ENCODE data around the gene ZNF90. TPM values are rescaled to one million over a fixed set of nuclear protein-coding genes. Genes with fewer than 3 reads are reported as not detected.
"Not testable (repeated sequence)": the region's sequence is repeated elsewhere in the genome, so short reads cannot be mapped to it uniquely, and the experiment has no call there.

Gene ZNF90
- total and polyA plus RNA-seq, 2 donors from 2014 or later = 2.3 to 4.7 TPM

GRCh38 chr19:20078581-20079031, 806 bp downstream of the ZNF90 start:
- Histone ChIP-seq H3K4me3 (ENCODE audit: low read length in 3 of 3) (peak overlapping the region; percentile 74 to 88 (median 83)), H3K9ac (ENCODE audit: low read length in 3 of 3) (peak overlapping the region; percentile 10 to 76 (median 37)), H3K4me1 (ENCODE audit: control insufficient read depth in 2 of 3, insufficient read depth in 2 of 3, low read depth in 1 of 3, low read length in 3 of 3) (peaks cover 0 to 3% (median 2%) of the 10 kb centered on the region in 3 donors), H3K9me3 (ENCODE audit: control insufficient read depth in 2 of 3, insufficient read depth in 1 of 3, low read length in 3 of 3) (no peaks in the 10 kb centered on the region), H3K36me3 (ENCODE audit: control insufficient read depth in 2 of 3, insufficient read depth in 3 of 3, low read length in 3 of 3) (no peaks in the 10 kb centered on the region), H3K27me3 (ENCODE audit: control insufficient read depth, insufficient read depth, low read length) (no peaks in the 10 kb centered on the region), H3K27ac (ENCODE audit: low read depth in 2 of 2, low read length in 2 of 2) (no peak overlapping the region)
- TF ChIP-seq CTCF (IDR thresholded peaks at IDR 0.05; ENCODE audit: borderline replicate concordance, extremely low read depth, insufficient read depth) = no peak
- intact Hi-C loops (cut with DNase I) = no loop called here
- no peak for FAIRE-seq
- peak; percentile 43 to 81 (median 61) for DNase-seq

DNA sequence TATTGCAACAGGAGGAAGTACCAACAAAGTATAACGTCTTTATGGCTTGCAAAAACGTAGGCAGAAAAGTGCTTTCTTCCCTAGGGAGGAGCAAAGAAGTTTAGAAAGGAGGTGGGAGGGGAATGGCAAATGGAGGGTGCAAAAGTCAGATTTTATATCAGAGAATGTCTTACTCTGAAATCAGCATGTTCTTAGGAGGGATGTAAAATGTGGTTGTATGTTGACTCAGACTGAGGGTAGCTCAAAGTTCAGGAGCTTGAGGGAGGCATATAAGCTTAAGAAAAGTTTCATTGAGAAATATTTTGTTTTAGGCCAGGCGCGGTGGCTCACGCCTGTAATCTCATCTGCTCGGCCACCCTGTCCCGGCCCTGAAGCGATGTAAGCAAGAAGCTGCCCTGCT, 1.7 kb downstream of the ZNF90 start:
- DNase-seq (no peak), FAIRE-seq (no peak)
- Histone ChIP-seq H3K9ac (ENCODE audit: low read length in 3 of 3) (no peak overlapping the region), H3K4me1 (ENCODE audit: control insufficient read depth in 2 of 3, insufficient read depth in 2 of 3, low read depth in 1 of 3, low read length in 3 of 3) (peaks cover 0 to 3% (median 2%) of the 10 kb centered on the region in 3 donors), H3K27ac (ENCODE audit: low read depth in 2 of 2, low read length in 2 of 2) (no peak overlapping the region), H3K4me3 (ENCODE audit: low read length in 3 of 3) (peak overlapping the region in 1 of 3 donors; percentile 74), H3K27me3 (ENCODE audit: control insufficient read depth, insufficient read depth, low read length) (no peaks in the 10 kb centered on the region), H3K9me3 (ENCODE audit: control insufficient read depth in 2 of 3, insufficient read depth in 1 of 3, low read length in 3 of 3) (no peaks in the 10 kb centered on the region), H3K36me3 (ENCODE audit: control insufficient read depth in 2 of 3, insufficient read depth in 3 of 3, low read length in 3 of 3) (no peaks in the 10 kb centered on the region)
- intact Hi-C loops (cut with DNase I) = no loop called here
- no peak for TF ChIP-seq CTCF (IDR thresholded peaks at IDR 0.05; ENCODE audit: borderline replicate concordance, extremely low read depth, insufficient read depth)

- H3K4me3 ChIP-seq (ENCODE audit: low read length in 3 of 3) = no peak overlapping the region
- no peak for FAIRE-seq
- H3K27ac ChIP-seq (ENCODE audit: low read depth in 2 of 2, low read length in 2 of 2) = no peak overlapping the region
Observed at GRCh38 chr19:20080656-20081055, 2.9 kb downstream of the ZNF90 start.

DNA sequence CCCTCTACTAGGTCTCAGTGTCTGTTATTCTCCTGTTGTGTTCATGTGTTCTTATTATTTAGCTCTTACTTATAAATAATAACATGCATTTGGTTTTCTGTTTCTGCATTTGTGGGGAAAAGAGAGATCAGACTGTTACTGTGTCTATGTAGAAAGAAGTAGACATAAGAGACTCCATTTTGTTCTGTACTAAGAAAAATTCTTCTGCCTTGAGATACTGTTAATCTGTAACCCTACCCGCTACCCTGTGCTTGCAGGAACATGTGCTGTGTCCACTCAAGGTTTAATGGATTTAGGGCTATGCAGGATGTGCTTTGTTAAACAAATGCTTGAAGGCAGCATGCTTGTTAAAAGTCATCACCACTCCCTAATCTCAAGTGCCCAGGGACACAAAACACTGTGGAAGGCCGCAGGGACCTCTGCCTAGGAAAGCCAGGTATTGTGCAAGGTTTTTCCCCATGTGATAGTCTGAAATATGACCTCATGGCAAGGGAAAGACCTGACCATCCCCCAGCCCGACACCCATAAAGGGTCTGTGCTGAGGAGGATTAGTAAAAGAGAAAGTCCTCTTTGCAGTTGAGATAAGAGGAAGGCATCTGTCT, 4.5 kb downstream of the ZNF90 start:
- DNase-seq = peak in 2 of 5 donors; percentile 11 to 22
- FAIRE-seq; intact Hi-C loops (cut with DNase I): not testable (repeated sequence)

More at GRCh38 chr19:20080656-20081055, 2.9 kb downstream of the ZNF90 start:
- Histone ChIP-seq H3K4me1 (ENCODE audit: control insufficient read depth in 2 of 3, insufficient read depth in 2 of 3, low read depth in 1 of 3, low read length in 3 of 3) (peaks cover 0 to 3% (median 2%) of the 10 kb centered on the region in 3 donors), H3K9me3 (ENCODE audit: control insufficient read depth in 2 of 3, insufficient read depth in 1 of 3, low read length in 3 of 3) (no peaks in the 10 kb centered on the region), H3K9ac (ENCODE audit: low read length in 3 of 3) (no peak overlapping the region), H3K36me3 (ENCODE audit: control insufficient read depth in 2 of 3, insufficient read depth in 3 of 3, low read length in 3 of 3) (no peaks in the 10 kb centered on the region), H3K27me3 (ENCODE audit: control insufficient read depth, insufficient read depth, low read length) (no peaks in the 10 kb centered on the region)
- no peak for DNase-seq
- intact Hi-C loops (cut with DNase I) = no loop called here
- TF ChIP-seq CTCF (IDR thresholded peaks at IDR 0.05; ENCODE audit: borderline replicate concordance, extremely low read depth, insufficient read depth) = no peak

DNA sequence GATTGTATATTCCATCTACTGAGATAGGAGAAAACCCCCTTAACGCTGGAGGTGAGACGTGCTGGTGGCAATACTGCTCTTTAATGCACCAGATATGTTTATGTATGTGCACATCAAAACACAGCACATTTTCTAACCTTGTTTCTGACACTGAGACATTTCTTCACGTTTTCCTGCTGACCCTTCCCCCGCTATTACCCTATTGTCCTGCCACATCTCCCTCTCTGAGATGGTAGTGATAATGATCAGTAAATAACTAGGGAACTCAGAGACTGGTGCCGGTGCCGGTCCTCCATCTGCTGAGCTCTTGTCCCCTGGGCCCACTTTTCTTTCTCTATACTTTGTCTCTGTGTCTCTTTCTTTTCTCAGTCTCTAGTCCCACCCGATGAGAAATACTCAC, 5.1 kb downstream of the ZNF90 start:
- H3K36me3 ChIP-seq (ENCODE audit: control insufficient read depth in 2 of 3, insufficient read depth in 3 of 3, low read length in 3 of 3); H3K4me3 ChIP-seq (ENCODE audit: low read length in 3 of 3); H3K27me3 ChIP-seq (ENCODE audit: control insufficient read depth, insufficient read depth, low read length); H3K9ac ChIP-seq (ENCODE audit: low read length in 3 of 3); H3K9me3 ChIP-seq (ENCODE audit: control insufficient read depth in 2 of 3, insufficient read depth in 1 of 3, low read length in 3 of 3); intact Hi-C loops (cut with DNase I); H3K27ac ChIP-seq (ENCODE audit: low read depth in 2 of 2, low read length in 2 of 2); DNase-seq; H3K4me1 ChIP-seq (ENCODE audit: control insufficient read depth in 2 of 3, insufficient read depth in 2 of 3, low read depth in 1 of 3, low read length in 3 of 3); FAIRE-seq: not testable (repeated sequence)

More for the DNA sequence above, 4.5 kb downstream of the ZNF90 start:
- not testable (repeated sequence) for H3K27ac ChIP-seq (ENCODE audit: low read depth in 2 of 2, low read length in 2 of 2); H3K27me3 ChIP-seq (ENCODE audit: control insufficient read depth, insufficient read depth, low read length); H3K4me3 ChIP-seq (ENCODE audit: low read length in 3 of 3); H3K4me1 ChIP-seq (ENCODE audit: control insufficient read depth in 2 of 3, insufficient read depth in 2 of 3, low read depth in 1 of 3, low read length in 3 of 3); H3K9ac ChIP-seq (ENCODE audit: low read length in 3 of 3); H3K36me3 ChIP-seq (ENCODE audit: control insufficient read depth in 2 of 3, insufficient read depth in 3 of 3, low read length in 3 of 3); H3K9me3 ChIP-seq (ENCODE audit: control insufficient read depth in 2 of 3, insufficient read depth in 1 of 3, low read length in 3 of 3)
